GM18505 (cell line): ENCODE data around the gene USP4.
"Not testable (repeated sequence)": the region's sequence is repeated elsewhere in the genome, so short reads cannot be mapped to it uniquely, and the experiment has no call there.

Source experiments
- ATAC-seq: cut with Tn5 transposase; IDR thresholded peaks from one replicate; pipeline ENCODE4 v1.9.1; 2021; ENCODE audit not compliant: unreplicated experiment
- POLR2A ChIP-seq: IDR thresholded peaks from 4 replicates; pipeline ENCODE4 v1.6.1; 2011; ENCODE audit warnings: borderline replicate concordance; ENCODE audit not compliant: insufficient read depth, insufficient read length; ENCODE audit errors: extremely low read depth

USP4 gene

GRCh38 chr3:49236226-49236625, 103.6 kb downstream of the USP4 start:
- TF ChIP-seq POLR2A, result no peak
- no peak for ATAC-seq

- not testable (repeated sequence) for ATAC-seq
Measured at GRCh38 chr3:49228817-49229216, 111.0 kb downstream of the USP4 start.
